ENCODE results near the gene NCOR1. TPM values are rescaled to one million over a fixed set of nuclear protein-coding genes. Genes with fewer than 3 reads are reported as not detected.
"Not testable (repeated sequence)": the region's sequence is repeated elsewhere in the genome, so short reads cannot be mapped to it uniquely, and the experiment has no call there.

NCOR1 gene
- total and polyA plus RNA-seq, 2 donors = 51.5 to 62.2 TPM

- no peak for DNase-seq (ENCODE audit: low read depth in 6 of 9, low spot score in 9 of 9)
- H3K4me3 ChIP-seq (ENCODE audit: low read length in 2 of 2) = no peak overlapping the region
- H3K27me3 ChIP-seq (ENCODE audit: control insufficient read depth in 2 of 2, insufficient read depth in 1 of 2, low read length in 1 of 2) = no peaks in the 10 kb centered on the region
- peaks cover 13 to 23% of the 10 kb centered on the region in 2 donors for H3K36me3 ChIP-seq (ENCODE audit: control insufficient read depth in 2 of 2, insufficient read depth in 2 of 2, low read length in 1 of 2)
- 97% methylated on average over 1 of the region's 1 CpG for WGBS
- no peaks in the 10 kb centered on the region for H3K9me3 ChIP-seq (ENCODE audit: control insufficient read depth in 2 of 2, insufficient read depth in 1 of 2, low read length in 1 of 2)
- no peaks in the 10 kb centered on the region for H3K4me1 ChIP-seq (ENCODE audit: control insufficient read depth in 2 of 2, insufficient read depth in 2 of 2, low read length in 2 of 2)
- no peak overlapping the region for H3K27ac ChIP-seq (ENCODE audit: low read depth in 1 of 2, low read length in 1 of 2)
Observed at GRCh38 chr17:16181581-16181980, 33.8 kb downstream of the NCOR1 start.

GRCh38 chr17:16178836-16179235 is 36.5 kb downstream of the NCOR1 start:
- no peak for DNase-seq (ENCODE audit: low read depth in 6 of 9, low spot score in 9 of 9)
- H3K4me3 ChIP-seq (ENCODE audit: low read length in 2 of 2) = no peak overlapping the region
- H3K4me1 ChIP-seq (ENCODE audit: control insufficient read depth in 2 of 2, insufficient read depth in 2 of 2, low read length in 2 of 2) = no peaks in the 10 kb centered on the region
- 97% methylated on average over 5 of the region's 5 CpGs for WGBS
- no peaks in the 10 kb centered on the region for H3K9me3 ChIP-seq (ENCODE audit: control insufficient read depth in 2 of 2, insufficient read depth in 1 of 2, low read length in 1 of 2)
- H3K36me3 ChIP-seq (ENCODE audit: control insufficient read depth in 2 of 2, insufficient read depth in 2 of 2, low read length in 1 of 2) = peaks cover 0 to 8% of the 10 kb centered on the region in 2 donors
- H3K27me3 ChIP-seq (ENCODE audit: control insufficient read depth in 2 of 2, insufficient read depth in 1 of 2, low read length in 1 of 2) = no peaks in the 10 kb centered on the region
- H3K27ac ChIP-seq (ENCODE audit: low read depth in 1 of 2, low read length in 1 of 2) = no peak overlapping the region

GRCh38 chr17:16171613-16172012 is 43.7 kb downstream of the NCOR1 start:
- Histone ChIP-seq H3K9me3 (ENCODE audit: control insufficient read depth in 2 of 2, insufficient read depth in 1 of 2, low read length in 1 of 2) (no peaks in the 10 kb centered on the region), H3K4me1 (ENCODE audit: control insufficient read depth in 2 of 2, insufficient read depth in 2 of 2, low read length in 2 of 2) (no peaks in the 10 kb centered on the region), H3K27ac (ENCODE audit: low read depth in 1 of 2, low read length in 1 of 2) (no peak overlapping the region), H3K36me3 (ENCODE audit: control insufficient read depth in 2 of 2, insufficient read depth in 2 of 2, low read length in 1 of 2) (peaks cover 12 to 23% of the 10 kb centered on the region in 2 donors), H3K4me3 (ENCODE audit: low read length in 2 of 2) (no peak overlapping the region), H3K27me3 (ENCODE audit: control insufficient read depth in 2 of 2, insufficient read depth in 1 of 2, low read length in 1 of 2) (no peaks in the 10 kb centered on the region)
- no peak for DNase-seq (ENCODE audit: low read depth in 6 of 9, low spot score in 9 of 9)
- 94% methylated on average over 7 of the region's 7 CpGs for WGBS

GRCh38 chr17:16166766-16167165 is 48.6 kb downstream of the NCOR1 start:
- not testable (repeated sequence) for H3K27me3 ChIP-seq (ENCODE audit: control insufficient read depth in 2 of 2, insufficient read depth in 1 of 2, low read length in 1 of 2); DNase-seq (ENCODE audit: low read depth in 6 of 9, low spot score in 9 of 9); H3K4me1 ChIP-seq (ENCODE audit: control insufficient read depth in 2 of 2, insufficient read depth in 2 of 2, low read length in 2 of 2); H3K27ac ChIP-seq (ENCODE audit: low read depth in 1 of 2, low read length in 1 of 2); H3K9me3 ChIP-seq (ENCODE audit: control insufficient read depth in 2 of 2, insufficient read depth in 1 of 2, low read length in 1 of 2); H3K4me3 ChIP-seq (ENCODE audit: low read length in 2 of 2)
- 97% methylated on average over 4 of the region's 4 CpGs for WGBS
- peaks cover 5 to 20% of the 10 kb centered on the region in 2 donors for H3K36me3 ChIP-seq (ENCODE audit: control insufficient read depth in 2 of 2, insufficient read depth in 2 of 2, low read length in 1 of 2)

- no peak for DNase-seq (ENCODE audit: low read depth in 6 of 9, low spot score in 9 of 9)
- H3K9me3 ChIP-seq (ENCODE audit: control insufficient read depth in 2 of 2, insufficient read depth in 1 of 2, low read length in 1 of 2) = no peaks in the 10 kb centered on the region
- H3K27ac ChIP-seq (ENCODE audit: low read depth in 1 of 2, low read length in 1 of 2) = no peak overlapping the region
- no peak overlapping the region for H3K4me3 ChIP-seq (ENCODE audit: low read length in 2 of 2)
- peaks cover 15 to 38% of the 10 kb centered on the region in 2 donors for H3K36me3 ChIP-seq (ENCODE audit: control insufficient read depth in 2 of 2, insufficient read depth in 2 of 2, low read length in 1 of 2)
- WGBS = 100% methylated on average over 3 of the region's 3 CpGs
- no peaks in the 10 kb centered on the region for H3K4me1 ChIP-seq (ENCODE audit: control insufficient read depth in 2 of 2, insufficient read depth in 2 of 2, low read length in 2 of 2)
- H3K27me3 ChIP-seq (ENCODE audit: control insufficient read depth in 2 of 2, insufficient read depth in 1 of 2, low read length in 1 of 2) = no peaks in the 10 kb centered on the region
Observed at GRCh38 chr17:16158714-16159113, 56.6 kb downstream of the NCOR1 start.

- Histone ChIP-seq H3K27me3 (ENCODE audit: control insufficient read depth in 2 of 2, insufficient read depth in 1 of 2, low read length in 1 of 2) (no peaks in the 10 kb centered on the region), H3K4me1 (ENCODE audit: control insufficient read depth in 2 of 2, insufficient read depth in 2 of 2, low read length in 2 of 2) (no peaks in the 10 kb centered on the region), H3K36me3 (ENCODE audit: control insufficient read depth in 2 of 2, insufficient read depth in 2 of 2, low read length in 1 of 2) (peaks cover 21 to 54% of the 10 kb centered on the region in 2 donors), H3K9me3 (ENCODE audit: control insufficient read depth in 2 of 2, insufficient read depth in 1 of 2, low read length in 1 of 2) (no peaks in the 10 kb centered on the region), H3K4me3 (ENCODE audit: low read length in 2 of 2) (no peak overlapping the region), H3K27ac (ENCODE audit: low read depth in 1 of 2, low read length in 1 of 2) (no peak overlapping the region)
- DNase-seq (ENCODE audit: low read depth in 6 of 9, low spot score in 9 of 9) = no peak
- 78% methylated on average over 2 of the region's 2 CpGs for WGBS
Observed at GRCh38 chr17:16155536-16155935, 59.8 kb downstream of the NCOR1 start.

GRCh38 chr17:16152326-16152725 is 63.0 kb downstream of the NCOR1 start:
- not testable (repeated sequence) for H3K27ac ChIP-seq (ENCODE audit: low read depth in 1 of 2, low read length in 1 of 2); H3K9me3 ChIP-seq (ENCODE audit: control insufficient read depth in 2 of 2, insufficient read depth in 1 of 2, low read length in 1 of 2); H3K4me3 ChIP-seq (ENCODE audit: low read length in 2 of 2); H3K4me1 ChIP-seq (ENCODE audit: control insufficient read depth in 2 of 2, insufficient read depth in 2 of 2, low read length in 2 of 2); H3K27me3 ChIP-seq (ENCODE audit: control insufficient read depth in 2 of 2, insufficient read depth in 1 of 2, low read length in 1 of 2); DNase-seq (ENCODE audit: low read depth in 6 of 9, low spot score in 9 of 9)
- peaks cover 26 to 52% of the 10 kb centered on the region in 2 donors for H3K36me3 ChIP-seq (ENCODE audit: control insufficient read depth in 2 of 2, insufficient read depth in 2 of 2, low read length in 1 of 2)
- WGBS = 92% methylated on average over 6 of the region's 6 CpGs

- no peaks in the 10 kb centered on the region for H3K27me3 ChIP-seq (ENCODE audit: control insufficient read depth in 2 of 2, insufficient read depth in 1 of 2, low read length in 1 of 2)
- no peak for DNase-seq (ENCODE audit: low read depth in 6 of 9, low spot score in 9 of 9)
- WGBS = 96% methylated on average over 4 of the region's 4 CpGs
- no peaks in the 10 kb centered on the region for H3K4me1 ChIP-seq (ENCODE audit: control insufficient read depth in 2 of 2, insufficient read depth in 2 of 2, low read length in 2 of 2)
- no peak overlapping the region for H3K4me3 ChIP-seq (ENCODE audit: low read length in 2 of 2)
- peaks cover 25 to 47% of the 10 kb centered on the region in 2 donors for H3K36me3 ChIP-seq (ENCODE audit: control insufficient read depth in 2 of 2, insufficient read depth in 2 of 2, low read length in 1 of 2)
- H3K27ac ChIP-seq (ENCODE audit: low read depth in 1 of 2, low read length in 1 of 2) = no peak overlapping the region
- H3K9me3 ChIP-seq (ENCODE audit: control insufficient read depth in 2 of 2, insufficient read depth in 1 of 2, low read length in 1 of 2) = no peaks in the 10 kb centered on the region
Observed at GRCh38 chr17:16150251-16150856, 65.0 kb downstream of the NCOR1 start.

- DNase-seq (ENCODE audit: low read depth in 6 of 9, low spot score in 9 of 9) = no peak
- 95% methylated on average over 2 of the region's 2 CpGs for WGBS
Observed at GRCh38 chr17:16148596-16148995, 66.7 kb downstream of the NCOR1 start.

More at GRCh38 chr17:16148596-16148995, 66.7 kb downstream of the NCOR1 start:
- no peak overlapping the region for H3K27ac ChIP-seq (ENCODE audit: low read depth in 1 of 2, low read length in 1 of 2)
- H3K27me3 ChIP-seq (ENCODE audit: control insufficient read depth in 2 of 2, insufficient read depth in 1 of 2, low read length in 1 of 2) = no peaks in the 10 kb centered on the region
- H3K4me3 ChIP-seq (ENCODE audit: low read length in 2 of 2) = no peak overlapping the region
- H3K36me3 ChIP-seq (ENCODE audit: control insufficient read depth in 2 of 2, insufficient read depth in 2 of 2, low read length in 1 of 2) = peaks cover 23 to 43% of the 10 kb centered on the region in 2 donors
- H3K4me1 ChIP-seq (ENCODE audit: control insufficient read depth in 2 of 2, insufficient read depth in 2 of 2, low read length in 2 of 2) = no peaks in the 10 kb centered on the region
- H3K9me3 ChIP-seq (ENCODE audit: control insufficient read depth in 2 of 2, insufficient read depth in 1 of 2, low read length in 1 of 2) = no peaks in the 10 kb centered on the region
